T-helper 17 cell (primary cell): ENCODE results near the gene FMO5. TPM values are rescaled to one million over a fixed set of nuclear protein-coding genes. Genes with fewer than 3 reads are reported as not detected.
"Not testable (repeated sequence)": the region's sequence is repeated elsewhere in the genome, so short reads cannot be mapped to it uniquely, and the experiment has no call there.

ENCODE experiments used
- ATAC-seq: fragments of 150-1000 bp; cut with Tn5 transposase; 2 replicates; pipeline ENCODE4 v1.10.0; 2021; ENCODE audit warnings: mild to moderate bottlenecking, moderate library complexity
- DNase-seq, 3 donors: peaks; one replicate each; pipeline versions ENCODE4 v3.0.0 to v3.0.0-alpha.2; 2020 to 2021
- H3K9me3 ChIP-seq: one replicate; pipeline ENCODE4 v1.7.0; 2013; ENCODE audit warnings: low read length, mild to moderate bottlenecking; ENCODE audit not compliant: control insufficient read depth, poor library complexity, severe bottlenecking
- H3K27ac Mint-ChIP-seq: one replicate; pipeline ENCODE4 v1.8.0; 2022; ENCODE audit warnings: mild to moderate bottlenecking, moderate library complexity, mixed read lengths
- H3K27me3 Mint-ChIP-seq: one replicate; pipeline ENCODE4 v1.8.0; 2022; ENCODE audit warnings: mixed read lengths
- H3K36me3 Mint-ChIP-seq: one replicate; pipeline ENCODE4 v1.8.0; 2022; ENCODE audit warnings: low read depth, mixed read lengths
- H3K4me1 Mint-ChIP-seq: one replicate; pipeline ENCODE4 v1.8.0; 2022; ENCODE audit warnings: mild to moderate bottlenecking, mixed read lengths
- H3K4me3 Mint-ChIP-seq: one replicate; pipeline ENCODE4 v1.8.0; 2022; ENCODE audit warnings: mild to moderate bottlenecking, moderate library complexity, mixed read lengths
- total RNA-seq, 4 donors: library from RNA in 2 of 4; stranded (reverse) in 2 of 4; gene quantifications; one replicate each; pipeline ENCODE4 v1.2.3 and lab custom pipeline; 2022 to 2026

The FMO5 gene
- total RNA-seq, 2 donors from 2014 or later: 1.7 to 1.9 TPM

- Mint-ChIP-seq H3K36me3 (peaks cover 8% of the 10 kb centered on the region), H3K27ac (peak overlapping the region; percentile 97), H3K4me3 (peak overlapping the region; percentile 97), H3K4me1 (peaks cover 18% of the 10 kb centered on the region), H3K27me3 (no peaks in the 10 kb centered on the region)
- no peak for DNase-seq
- ATAC-seq: no peak
- no peaks in the 10 kb centered on the region for H3K9me3 ChIP-seq
These were observed 53.6 kb downstream of the FMO5 start for GRCh38 chr1:147171399-147172167.

DNA sequence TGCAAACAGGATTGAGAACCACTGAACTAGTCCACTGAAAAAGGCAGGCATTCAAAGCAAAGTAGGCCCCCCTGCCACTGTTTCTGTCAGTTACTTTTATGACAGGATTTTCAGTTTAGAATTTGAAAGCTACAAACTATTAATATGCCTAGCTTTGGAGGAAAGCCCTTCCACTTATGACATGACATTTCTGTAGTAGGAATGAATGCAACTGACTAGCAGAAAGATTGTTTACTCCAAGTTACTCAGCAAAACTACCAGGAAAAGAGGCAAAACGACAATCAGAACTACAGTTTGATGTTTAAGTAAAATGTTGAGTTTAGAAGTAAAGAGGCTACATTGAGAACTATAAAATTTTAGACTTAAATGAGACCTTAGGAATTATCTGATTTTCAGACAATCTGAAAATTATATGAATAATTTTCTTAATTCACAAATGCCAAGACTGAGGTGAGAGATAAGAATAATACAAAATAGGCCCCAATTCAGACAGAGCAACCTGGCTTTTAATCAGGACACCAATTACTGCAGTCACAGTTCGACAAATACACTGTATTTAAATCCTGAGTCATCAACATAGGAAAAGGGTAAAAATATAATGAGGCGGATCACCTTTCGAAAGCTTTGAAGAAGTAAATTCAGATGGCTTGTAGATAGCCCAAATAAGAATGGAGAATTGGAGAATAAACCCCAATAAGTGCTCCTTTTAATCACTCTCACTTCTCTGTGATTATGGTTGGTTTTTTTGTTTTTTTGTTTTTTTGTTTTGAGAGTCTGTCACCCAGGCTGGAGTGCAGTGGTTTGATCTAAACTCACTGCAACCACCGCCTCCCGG, 55.1 kb downstream of the FMO5 start:
- ATAC-seq (no peak), DNase-seq (no peak)
- no peaks in the 10 kb centered on the region for H3K27me3 Mint-ChIP-seq
- H3K36me3 Mint-ChIP-seq: peaks cover 9% of the 10 kb centered on the region
- peak overlapping the region; percentile 25 for H3K4me3 Mint-ChIP-seq
- no peaks in the 10 kb centered on the region for H3K9me3 ChIP-seq
- peak overlapping the region; percentile 97 for H3K27ac Mint-ChIP-seq
- peaks cover 18% of the 10 kb centered on the region for H3K4me1 Mint-ChIP-seq

- no peaks in the 10 kb centered on the region for H3K9me3 ChIP-seq
- Mint-ChIP-seq H3K27me3 (no peaks in the 10 kb centered on the region), H3K27ac (no peak overlapping the region), H3K4me3 (no peak overlapping the region), H3K36me3 (peaks cover 8% of the 10 kb centered on the region), H3K4me1 (peaks cover 17% of the 10 kb centered on the region)
- ATAC-seq: no peak
- DNase-seq: no peak
These were observed 56.0 kb downstream of the FMO5 start for GRCh38 chr1:147169171-147169570.

- Mint-ChIP-seq H3K4me3 (no peak overlapping the region), H3K36me3 (peaks cover 7% of the 10 kb centered on the region), H3K27ac (no peak overlapping the region), H3K27me3 (no peaks in the 10 kb centered on the region), H3K4me1 (peaks cover 15% of the 10 kb centered on the region)
- no peak for DNase-seq
- ATAC-seq: no peak
- no peaks in the 10 kb centered on the region for H3K9me3 ChIP-seq
These were observed 56.5 kb downstream of the FMO5 start for GRCh38 chr1:147168626-147169058.

DNA sequence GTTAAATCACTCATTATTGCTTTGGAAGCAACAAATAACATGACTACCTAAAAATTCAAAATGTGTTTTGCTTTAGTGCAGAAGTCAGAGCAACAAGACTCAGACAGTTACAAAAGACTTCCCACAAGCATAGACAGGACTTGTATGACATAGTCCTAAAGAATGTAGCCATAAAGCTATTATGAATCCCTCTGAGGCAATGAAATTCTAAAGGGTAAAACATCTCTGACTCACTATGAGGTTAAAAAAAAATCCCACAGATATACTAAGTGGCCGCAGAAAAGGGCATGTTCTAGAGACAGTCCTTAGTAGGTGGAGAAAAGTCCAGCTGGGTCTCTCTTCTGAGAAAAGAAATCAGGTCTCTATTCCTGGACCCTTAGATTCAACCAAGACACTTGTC, 57.8 kb downstream of the FMO5 start:
- Mint-ChIP-seq H3K4me3 (no peak overlapping the region), H3K36me3 (peaks cover 7% of the 10 kb centered on the region), H3K4me1 (peaks cover 13% of the 10 kb centered on the region), H3K27me3 (no peaks in the 10 kb centered on the region), H3K27ac (no peak overlapping the region)
- DNase-seq (no peak), ATAC-seq (no peak)
- H3K9me3 ChIP-seq: no peaks in the 10 kb centered on the region

- Mint-ChIP-seq H3K4me3 (no peak overlapping the region), H3K36me3 (peaks cover 9% of the 10 kb centered on the region)
- no peak for ATAC-seq
These were observed 62.1 kb downstream of the FMO5 start for GRCh38 chr1:147163019-147163418.

GRCh38 chr1:147162093-147162492, 63.0 kb downstream of the FMO5 start:
- Mint-ChIP-seq H3K4me1 (peaks cover 2% of the 10 kb centered on the region), H3K27me3 (no peaks in the 10 kb centered on the region), H3K36me3 (peaks cover 12% of the 10 kb centered on the region), H3K4me3 (peak overlapping the region; percentile 21), H3K27ac (no peak overlapping the region)
- ATAC-seq: no peak
- H3K9me3 ChIP-seq: no peaks in the 10 kb centered on the region
- DNase-seq: no peak

More at GRCh38 chr1:147163019-147163418, 62.1 kb downstream of the FMO5 start:
- no peak for DNase-seq
- no peaks in the 10 kb centered on the region for H3K27me3 Mint-ChIP-seq
- H3K4me1 Mint-ChIP-seq: peaks cover 2% of the 10 kb centered on the region
- H3K9me3 ChIP-seq: no peaks in the 10 kb centered on the region
- no peak overlapping the region for H3K27ac Mint-ChIP-seq

- H3K36me3 Mint-ChIP-seq: peaks cover 12% of the 10 kb centered on the region
- H3K27ac Mint-ChIP-seq, H3K4me1 Mint-ChIP-seq, ATAC-seq, H3K9me3 ChIP-seq, DNase-seq, H3K4me3 Mint-ChIP-seq, H3K27me3 Mint-ChIP-seq: not testable (repeated sequence)
These were observed 68.0 kb downstream of the FMO5 start for GRCh38 chr1:147157116-147157515.

GRCh38 chr1:147156642-147157041, 68.5 kb downstream of the FMO5 start:
- Mint-ChIP-seq H3K4me3 (no peak overlapping the region), H3K4me1 (no peaks in the 10 kb centered on the region)

GRCh38 chr1:147152772-147153171, 72.4 kb downstream of the FMO5 start:
- H3K9me3 ChIP-seq: no peaks in the 10 kb centered on the region
- H3K4me3 Mint-ChIP-seq: no peak overlapping the region
- H3K27ac Mint-ChIP-seq: no peak overlapping the region
- no peak for ATAC-seq
- H3K4me1 Mint-ChIP-seq: no peaks in the 10 kb centered on the region
- peaks cover 5% of the 10 kb centered on the region for H3K36me3 Mint-ChIP-seq
- DNase-seq: no peak
- no peaks in the 10 kb centered on the region for H3K27me3 Mint-ChIP-seq

More at GRCh38 chr1:147156642-147157041, 68.5 kb downstream of the FMO5 start:
- no peak for ATAC-seq
- H3K9me3 ChIP-seq: no peaks in the 10 kb centered on the region
- no peak for DNase-seq
- H3K36me3 Mint-ChIP-seq: peaks cover 12% of the 10 kb centered on the region
- H3K27ac Mint-ChIP-seq: no peak overlapping the region
- H3K27me3 Mint-ChIP-seq: no peaks in the 10 kb centered on the region

- no peak overlapping the region for H3K27ac Mint-ChIP-seq
These were observed 73.9 kb downstream of the FMO5 start for GRCh38 chr1:147151244-147151643.

DNA sequence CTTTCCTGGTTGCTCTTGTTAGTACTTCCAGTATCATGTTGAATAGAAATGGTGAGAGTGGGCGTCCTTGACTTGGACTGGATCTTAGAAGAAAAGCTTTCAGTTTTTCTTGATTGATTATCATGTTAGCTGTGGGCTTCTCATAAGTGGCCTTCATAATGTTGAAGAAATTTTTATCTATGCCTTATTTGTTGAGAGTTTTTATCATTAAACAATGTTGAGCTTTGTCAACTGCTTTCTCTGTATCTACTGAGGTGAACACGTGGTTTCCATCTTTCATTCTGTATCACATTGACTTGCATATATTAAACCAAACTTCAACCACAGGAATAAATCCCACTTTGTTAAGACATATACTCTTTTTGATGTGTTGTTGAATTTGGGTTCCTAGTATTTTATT, 82.3 kb downstream of the FMO5 start:
- Mint-ChIP-seq H3K27ac (no peak overlapping the region), H3K4me3 (no peak overlapping the region), H3K4me1 (no peaks in the 10 kb centered on the region), H3K27me3 (peaks cover 24% of the 10 kb centered on the region), H3K36me3 (peaks cover 2% of the 10 kb centered on the region)
- DNase-seq (no peak), ATAC-seq (no peak)
- H3K9me3 ChIP-seq: peaks cover 2% of the 10 kb centered on the region

More at GRCh38 chr1:147151244-147151643, 73.9 kb downstream of the FMO5 start:
- no peaks in the 10 kb centered on the region for H3K9me3 ChIP-seq
- H3K4me1 Mint-ChIP-seq: no peaks in the 10 kb centered on the region
- ATAC-seq (no peak), DNase-seq (no peak)
- H3K36me3 Mint-ChIP-seq: no peaks in the 10 kb centered on the region
- H3K27me3 Mint-ChIP-seq: no peaks in the 10 kb centered on the region
- no peak overlapping the region for H3K4me3 Mint-ChIP-seq
